Posterior cingulate gyrus (tissue), 11 donors: Measurements from ENCODE around the gene RIMS3.

ENCODE experiments used
- DNase-seq, 10 donors: peaks; one replicate each; pipeline versions ENCODE4 v3.0.0 to v3.0.0-alpha.2; 2020 to 2021; ENCODE audit warnings: mixed read lengths in 3 of 10
- intact Hi-C: fragments of 100-400 bp; cut with DNase I; formaldehyde crosslinking; loops from one replicate; pipeline ENCODE4 v1.15.1; 2023

Gene RIMS3

GRCh38 chr1:40693425-40693824 is 27.9 kb upstream of the RIMS3 start:
- no peak for DNase-seq
- intact Hi-C loops = loop anchor here (2.0 to 10.0 kb wide), 2 partner anchors 15 to 161 kb away; no protein-coding TSS in a partner anchor

GRCh38 chr1:40692429-40692895 is 27.0 kb upstream of the RIMS3 start:
- intact Hi-C loops = loop anchor here (2.0 to 10.0 kb wide), 2 partner anchors 16 to 162 kb away; no protein-coding TSS in a partner anchor

GRCh38 chr1:40691538-40692428 is 26.3 kb upstream of the RIMS3 start, which contains the start of gene NFYC:
Gene NFYC, plus strand, starts transcription at chr1:40691704. Its CDS starts 47,140 bp downstream, at chr1:40738844.
- intact Hi-C loops = loop anchor here (2.0 to 10.0 kb wide), 2 partner anchors 17 to 163 kb away; no protein-coding TSS in a partner anchor
- DNase-seq = peak; percentile 91 to 99 (median 95)

More at GRCh38 chr1:40692429-40692895, 27.0 kb upstream of the RIMS3 start:
- peak in 3 of 10 donors; percentile 23 to 80 (median 39) for DNase-seq

GRCh38 chr1:40690771-40691537 is 25.5 kb upstream of the RIMS3 start:
- no peak for DNase-seq
- intact Hi-C loops = loop anchor here (10.0 kb wide), 1 partner anchor 164 kb away; no protein-coding TSS in a partner anchor

- DNase-seq = no peak
- intact Hi-C loops = loop anchor here (10.0 kb wide), 1 partner anchor 165 kb away; no protein-coding TSS in a partner anchor
Observed at GRCh38 chr1:40689737-40690136, 24.3 kb upstream of the RIMS3 start.

- intact Hi-C loops = no loop called here
- DNase-seq = no peak
Observed at GRCh38 chr1:40687661-40688060, 22.2 kb upstream of the RIMS3 start.

- DNase-seq = no peak
- intact Hi-C loops = no loop called here
Observed at GRCh38 chr1:40687059-40687458, 21.6 kb upstream of the RIMS3 start.

- DNase-seq = no peak
- intact Hi-C loops = no loop called here
Observed at GRCh38 chr1:40684669-40685068, 19.2 kb upstream of the RIMS3 start.

- DNase-seq = no peak
- intact Hi-C loops = no loop called here
Observed at GRCh38 chr1:40679165-40679953, 13.9 kb upstream of the RIMS3 start.

- intact Hi-C loops = no loop called here
- DNase-seq = no peak
Observed at GRCh38 chr1:40676501-40676900, 11.0 kb upstream of the RIMS3 start.

GRCh38 chr1:40673452-40673851 is 8.0 kb upstream of the RIMS3 start:
- no peak for DNase-seq
- intact Hi-C loops = no loop called here

- intact Hi-C loops = loop anchor here (5.0 kb wide), 1 partner anchor 57 kb away; no protein-coding TSS in a partner anchor
- peak; percentile 65 to 96 (median 88) for DNase-seq
Observed at GRCh38 chr1:40668769-40669525, 3.5 kb upstream of the RIMS3 start.

GRCh38 chr1:40664791-40665190 is 691 bp downstream of the RIMS3 start:
- intact Hi-C loops = loop anchor here (5.0 kb wide), 1 partner anchor 52 kb away; no protein-coding TSS in a partner anchor
- no peak for DNase-seq

- DNase-seq = no peak
- intact Hi-C loops = no loop called here
Observed at GRCh38 chr1:40664167-40664537, 1.3 kb downstream of the RIMS3 start.

GRCh38 chr1:40663324-40664166 is 1.9 kb downstream of the RIMS3 start:
- DNase-seq = no peak
- intact Hi-C loops = no loop called here

- intact Hi-C loops = no loop called here
- no peak for DNase-seq
Observed at GRCh38 chr1:40662864-40663263, 2.6 kb downstream of the RIMS3 start.

GRCh38 chr1:40662151-40662550 is 3.3 kb downstream of the RIMS3 start:
- intact Hi-C loops = no loop called here
- no peak for DNase-seq

- intact Hi-C loops = no loop called here
- DNase-seq = no peak
Observed at GRCh38 chr1:40661678-40662077, 3.8 kb downstream of the RIMS3 start.

GRCh38 chr1:40659649-40659947 is 5.9 kb downstream of the RIMS3 start:
- DNase-seq = peak in 2 of 10 donors; percentile 80 to 90
- intact Hi-C loops = no loop called here
